Epithelial cell of proximal tubule (primary cell): ENCODE measurements around the gene TBC1D10A. TPM values are rescaled to one million over a fixed set of nuclear protein-coding genes. Genes with fewer than 3 reads are reported as not detected.

Experiments used
- DNase-seq: peaks from one replicate; pipeline ENCODE4 v3.0.0-alpha.2; 2011; ENCODE audit warnings: low read depth
- H3K4me3 ChIP-seq: 2 replicates; pipeline ENCODE4 v1.5.1; 2011; ENCODE audit warnings: low read depth, mild to moderate bottlenecking, low read length
- CTCF ChIP-seq: conservative IDR thresholded peaks from 2 replicates; pipeline ENCODE4 v1.5.1; 2012; ENCODE audit warnings: low read depth, mild to moderate bottlenecking, low read length
- total RNA-seq: library from RNA; depleted of rRNA; stranded (reverse); fragments of >200 nt; gene quantifications from 2 replicates; pipeline ENCODE4 v1.2.3, GENCODE V29; 2015

TBC1D10A gene
- total RNA-seq, 1 donor from 2014 or later = 22.9 TPM

- TF ChIP-seq CTCF = no peak
- DNase-seq = no peak
- no peak overlapping the region for H3K4me3 ChIP-seq
Observed at GRCh38 chr22:30270832-30271231, 55.9 kb downstream of the TBC1D10A start.

- no peak overlapping the region for H3K4me3 ChIP-seq
- DNase-seq = no peak
- TF ChIP-seq CTCF = no peak
Observed at GRCh38 chr22:30268331-30268730, 58.4 kb downstream of the TBC1D10A start.

GRCh38 chr22:30267382-30268302, 59.1 kb downstream of the TBC1D10A start:
- H3K4me3 ChIP-seq = no peak overlapping the region
- no peak for DNase-seq
- TF ChIP-seq CTCF = no peak

- H3K4me3 ChIP-seq = no peak within 1 kb of the TSS
- TF ChIP-seq CTCF = no peak
- DNase-seq = no peak
Observed at GRCh38 chr22:30266445-30267381, 60.0 kb downstream of the TBC1D10A start, which contains the start of gene OSM. OSM (minus strand) TSS chr22:30266851; CDS start chr22:30266799, 52 bp downstream.

- no peak overlapping the region for H3K4me3 ChIP-seq
- DNase-seq = no peak
- TF ChIP-seq CTCF = no peak
Observed at GRCh38 chr22:30265823-30266444, 60.8 kb downstream of the TBC1D10A start.

GRCh38 chr22:30265131-30265720, 61.5 kb downstream of the TBC1D10A start:
- no peak for DNase-seq
- no peak for TF ChIP-seq CTCF
- no peak overlapping the region for H3K4me3 ChIP-seq
